CD4-positive, alpha-beta T cell treated with Interleukin-12 subunit alpha and Interleukin-12 subunit beta, for 1 hour (primary cell): ENCODE data around the gene ESAM.
"Not testable (repeated sequence)": the region's sequence is repeated elsewhere in the genome, so short reads cannot be mapped to it uniquely, and the experiment has no call there.

Experiments used
- DNase-seq: peaks from one replicate; pipeline ENCODE4 v3.0.0-alpha.2; 2020

ESAM gene

GRCh38 chr11:124762105-124762623, at the start of gene ESAM:
Gene ESAM, minus strand, starts transcription at chr11:124762290. Its CDS starts 136 bp downstream, at chr11:124762154.
- peak; percentile 75 for DNase-seq

- DNase-seq = no peak
Observed at GRCh38 chr11:124811399-124812125, 49.5 kb upstream of the ESAM start.

- no peak for DNase-seq
Observed at GRCh38 chr11:124807660-124808270, 45.7 kb upstream of the ESAM start.

GRCh38 chr11:124807201-124807600, 45.1 kb upstream of the ESAM start:
- DNase-seq = no peak

- no peak for DNase-seq
Observed at GRCh38 chr11:124804884-124805283, 42.8 kb upstream of the ESAM start.

GRCh38 chr11:124801636-124802312, 39.7 kb upstream of the ESAM start:
- no peak for DNase-seq

- DNase-seq = no peak
Observed at GRCh38 chr11:124801014-124801413, 38.9 kb upstream of the ESAM start.

- DNase-seq = peak; percentile 83
Observed at GRCh38 chr11:124800226-124800929, 38.3 kb upstream of the ESAM start, which contains the start of gene MSANTD2. Gene MSANTD2, minus strand, starts transcription at chr11:124800406. Its CDS starts 26 bp downstream, at chr11:124800380.

- peak; percentile 42 for DNase-seq
Observed at GRCh38 chr11:124799348-124800225, 37.5 kb upstream of the ESAM start.

GRCh38 chr11:124798991-124799347, 36.9 kb upstream of the ESAM start:
- peak; percentile 3 for DNase-seq

- no peak for DNase-seq
Observed at GRCh38 chr11:124796312-124796711, 34.2 kb upstream of the ESAM start.

GRCh38 chr11:124793466-124794278, 31.6 kb upstream of the ESAM start:
- DNase-seq = peak; percentile 63

GRCh38 chr11:124791626-124792341, 29.7 kb upstream of the ESAM start:
- no peak for DNase-seq

GRCh38 chr11:124788521-124788920, 26.4 kb upstream of the ESAM start:
- no peak for DNase-seq

- DNase-seq = no peak
Observed at GRCh38 chr11:124784051-124784450, 22.0 kb upstream of the ESAM start.

GRCh38 chr11:124783002-124783401, 20.9 kb upstream of the ESAM start:
- no peak for DNase-seq

GRCh38 chr11:124779568-124779967, 17.5 kb upstream of the ESAM start:
- DNase-seq = no peak

GRCh38 chr11:124778281-124778680, 16.2 kb upstream of the ESAM start:
- no peak for DNase-seq

GRCh38 chr11:124776865-124777645, 15.0 kb upstream of the ESAM start:
- DNase-seq = no peak

- not testable (repeated sequence) for DNase-seq
Observed at GRCh38 chr11:124770959-124771358, 8.9 kb upstream of the ESAM start.
